Measurements from ENCODE around the gene IFT20. TPM values are rescaled to one million over a fixed set of nuclear protein-coding genes. Genes with fewer than 3 reads are reported as not detected.

Gene IFT20
- total and polyA plus RNA-seq, 12 donors = 8.5 to 38.2 (median 11.2) TPM

DNA sequence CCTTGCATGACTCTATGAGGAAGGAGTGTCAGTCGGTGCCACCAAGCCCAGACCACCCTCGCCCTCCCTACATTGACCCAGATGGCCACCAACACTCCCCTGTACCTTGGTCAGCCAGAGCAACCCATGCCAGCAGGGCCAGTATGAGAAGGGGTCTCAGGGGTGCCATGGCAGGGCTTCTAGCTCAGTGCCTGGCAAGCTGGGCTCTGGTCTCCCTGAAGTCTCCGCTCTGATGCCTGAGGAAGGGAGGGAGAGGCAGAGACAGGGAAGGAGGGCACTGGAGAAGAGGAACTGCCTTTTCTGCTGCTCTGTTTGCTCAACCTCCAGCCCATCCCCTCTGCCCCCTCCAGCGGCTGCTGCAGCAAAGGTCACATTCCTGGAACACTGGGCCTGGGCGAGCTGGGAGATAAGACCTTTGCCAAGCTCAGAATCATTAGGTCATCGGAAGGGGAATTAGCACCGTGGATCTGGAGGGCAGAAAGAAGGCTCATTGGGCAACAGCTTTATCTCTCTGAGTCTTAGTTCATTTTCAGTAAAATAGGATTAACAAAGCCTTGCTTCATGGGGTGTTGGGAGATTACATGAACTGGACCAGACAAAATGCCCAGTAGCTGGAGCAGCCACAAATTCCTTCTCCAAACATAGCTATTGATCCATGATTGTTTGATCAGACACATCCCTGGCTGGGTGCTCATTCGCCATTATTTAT lies 34.9 kb upstream of the IFT20 start, which contains the start of gene VTN:
TSS of gene VTN (minus strand) at position 273 of the 709 bp plus-strand sequence. CDS start at position 169, 104 bp downstream.
- TF ChIP-seq, protein P1, sequence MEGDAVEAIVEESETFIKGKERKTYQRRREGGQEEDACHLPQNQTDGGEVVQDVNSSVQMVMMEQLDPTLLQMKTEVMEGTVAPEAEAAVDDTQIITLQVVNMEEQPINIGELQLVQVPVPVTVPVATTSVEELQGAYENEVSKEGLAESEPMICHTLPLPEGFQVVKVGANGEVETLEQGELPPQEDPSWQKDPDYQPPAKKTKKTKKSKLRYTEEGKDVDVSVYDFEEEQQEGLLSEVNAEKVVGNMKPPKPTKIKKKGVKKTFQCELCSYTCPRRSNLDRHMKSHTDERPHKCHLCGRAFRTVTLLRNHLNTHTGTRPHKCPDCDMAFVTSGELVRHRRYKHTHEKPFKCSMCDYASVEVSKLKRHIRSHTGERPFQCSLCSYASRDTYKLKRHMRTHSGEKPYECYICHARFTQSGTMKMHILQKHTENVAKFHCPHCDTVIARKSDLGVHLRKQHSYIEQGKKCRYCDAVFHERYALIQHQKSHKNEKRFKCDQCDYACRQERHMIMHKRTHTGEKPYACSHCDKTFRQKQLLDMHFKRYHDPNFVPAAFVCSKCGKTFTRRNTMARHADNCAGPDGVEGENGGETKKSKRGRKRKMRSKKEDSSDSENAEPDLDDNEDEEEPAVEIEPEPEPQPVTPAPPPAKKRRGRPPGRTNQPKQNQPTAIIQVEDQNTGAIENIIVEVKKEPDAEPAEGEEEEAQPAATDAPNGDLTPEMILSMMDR (IDR thresholded peaks at IDR 0.05) = peak in 1 of 9 donors; percentile 9

DNA sequence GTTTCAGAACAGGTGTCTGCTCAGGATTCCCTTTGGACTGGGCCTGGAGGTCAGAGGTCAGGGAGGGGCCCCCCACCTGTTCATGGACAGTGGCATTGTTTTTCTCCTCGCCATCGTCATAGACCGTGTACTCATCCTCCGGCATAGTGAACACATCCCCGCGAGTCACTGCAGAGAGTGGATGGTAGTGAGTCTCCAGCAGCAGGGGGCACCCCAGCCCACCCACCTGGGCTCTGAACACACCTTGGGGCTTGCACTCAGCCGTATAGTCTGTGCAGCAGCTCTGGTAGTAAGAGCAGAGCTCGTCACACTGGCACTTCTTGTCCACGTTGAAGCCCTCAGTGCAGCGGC lies 34.4 kb upstream of the IFT20 start:
- H3K4me3 ChIP-seq = peak overlapping the region in 6 of 10 donors; percentile 3 to 29 (median 18)
- H3K27ac ChIP-seq = peak overlapping the region in 9 of 10 donors; percentile 61 to 85 (median 79)
- ATAC-seq (peak in 1 of 8 donors; percentile 4), DNase-seq (no peak)
- H3K27me3 ChIP-seq = peaks cover 0 to 22% (median 0%) of the 10 kb centered on the region in 7 donors
- intact Hi-C loops (cut with DNase I) = no loop called here
- WGBS, 2 donors = 65 to 74% methylated on average over 10 of the region's 10 CpGs
- TF ChIP-seq, protein P1 (IDR thresholded peaks at IDR 0.05) = no peak
- H3K9me3 ChIP-seq = no peaks in the 10 kb centered on the region
- H3K4me1 ChIP-seq = peaks cover 4 to 40% (median 29%) of the 10 kb centered on the region in 9 donors
- H3K36me3 ChIP-seq = peaks cover 0 to 10% (median 0%) of the 10 kb centered on the region in 9 donors

More for the DNA sequence above, 34.9 kb upstream of the IFT20 start, which contains the start of gene VTN:
- ATAC-seq = peak; percentile 14 to 74 (median 53)
- peaks cover 0 to 6% (median 0%) of the 10 kb centered on the region in 9 donors for H3K36me3 ChIP-seq
- DNase-seq = peak in 1 of 2 donors; percentile 63
- peak within 1 kb of the TSS; percentile 4 to 85 (median 79) for H3K27ac ChIP-seq
- WGBS, 2 donors = 22 to 29% methylated on average over 8 of the region's 8 CpGs
- no peaks in the 10 kb centered on the region for H3K9me3 ChIP-seq
- H3K27me3 ChIP-seq = peaks cover 0 to 22% (median 0%) of the 10 kb centered on the region in 7 donors
- intact Hi-C loops (cut with DNase I) = no loop called here
- peaks cover 4 to 40% (median 29%) of the 10 kb centered on the region in 9 donors for H3K4me1 ChIP-seq
- H3K4me3 ChIP-seq = peak within 1 kb of the TSS in 9 of 10 donors; percentile 48 to 78 (median 66)

DNA sequence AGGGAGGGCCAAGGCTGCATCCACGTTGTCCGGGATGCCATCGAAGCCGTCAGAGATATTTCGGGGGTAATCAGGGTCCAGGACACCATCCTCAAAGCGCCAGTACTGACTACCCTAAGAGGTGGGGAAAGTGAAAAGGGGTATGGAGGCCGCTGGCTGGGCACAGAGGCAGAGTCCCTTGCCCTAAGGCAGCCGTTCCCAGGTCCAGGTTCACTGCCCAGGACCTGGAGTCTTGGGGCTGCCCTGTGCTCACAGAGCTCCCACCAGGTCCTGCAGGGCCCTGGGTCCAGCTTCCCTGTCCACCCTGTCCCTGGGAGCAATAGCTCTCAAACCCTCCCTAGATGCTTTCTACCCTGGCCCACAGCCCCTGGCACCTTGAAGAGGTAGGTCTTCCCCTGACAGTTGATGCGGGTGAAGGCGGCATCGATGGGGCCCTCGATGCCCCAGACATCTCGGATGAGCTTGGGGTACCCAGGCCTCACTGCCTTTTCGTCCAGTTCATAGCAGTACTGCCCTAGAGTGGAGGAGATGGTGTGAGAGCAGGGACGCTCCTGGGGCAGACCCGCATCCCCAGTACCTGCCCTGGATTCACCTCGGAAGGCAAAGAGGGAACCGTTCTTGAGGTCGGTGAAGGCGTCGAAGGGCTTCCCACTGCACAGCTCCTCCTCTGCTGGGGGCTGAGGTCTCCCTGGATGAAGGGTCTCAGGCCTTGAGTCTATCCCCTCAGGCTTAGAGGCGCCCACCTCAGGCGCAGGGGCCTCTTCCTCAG lies 33.8 kb upstream of the IFT20 start:
- DNase-seq = no peak
- no peak for ATAC-seq
- WGBS, 2 donors = 90 to 91% methylated on average over 23 of the region's 23 CpGs
- Histone ChIP-seq H3K27me3 (peaks cover 0 to 22% (median 0%) of the 10 kb centered on the region in 7 donors), H3K4me1 (peaks cover 4 to 40% (median 29%) of the 10 kb centered on the region in 9 donors), H3K36me3 (peaks cover 0 to 15% (median 3%) of the 10 kb centered on the region in 9 donors), H3K27ac (peak overlapping the region in 6 of 10 donors; percentile 26 to 85 (median 79)), H3K4me3 (peak overlapping the region in 1 of 10 donors; percentile 14), H3K9me3 (no peaks in the 10 kb centered on the region)
- intact Hi-C loops (cut with DNase I) = no loop called here
- TF ChIP-seq, protein P1 (IDR thresholded peaks at IDR 0.05) = no peak

DNA sequence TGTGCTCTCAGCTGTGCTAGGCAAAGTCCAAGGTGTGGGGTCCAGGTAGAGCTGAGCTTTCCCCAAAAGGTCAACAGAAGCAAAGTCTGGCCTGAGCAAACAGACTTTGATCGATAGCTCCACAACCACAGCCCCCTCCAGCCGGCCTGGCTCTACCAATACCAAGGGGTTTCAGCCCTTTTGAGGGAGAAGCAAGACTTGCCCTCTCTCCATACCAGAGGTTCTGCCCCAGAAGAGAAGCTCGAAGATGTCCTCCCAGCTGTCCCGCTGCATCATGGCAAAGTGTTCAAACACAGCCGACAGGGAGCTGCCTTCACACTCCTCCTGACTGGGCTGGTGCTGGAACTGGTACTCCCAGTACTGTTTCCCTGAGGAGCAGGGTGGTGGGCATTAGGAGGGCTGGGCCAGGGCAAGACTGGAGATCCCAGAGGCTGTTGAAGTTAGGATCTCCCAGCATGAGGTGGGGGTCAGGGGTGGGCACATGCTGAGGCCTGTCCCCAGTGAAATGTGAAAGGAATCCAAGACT lies 33.1 kb upstream of the IFT20 start:
- DNase-seq (no peak), ATAC-seq (no peak)
- Histone ChIP-seq H3K9me3 (no peaks in the 10 kb centered on the region), H3K4me1 (peaks cover 4 to 37% (median 28%) of the 10 kb centered on the region in 9 donors), H3K36me3 (peaks cover 0 to 23% (median 6%) of the 10 kb centered on the region in 9 donors), H3K27ac (no peak overlapping the region), H3K4me3 (no peak overlapping the region), H3K27me3 (peaks cover 0 to 18% (median 0%) of the 10 kb centered on the region in 7 donors)
- 85 to 88% methylated on average over 5 of the region's 5 CpGs for WGBS, 2 donors
- TF ChIP-seq, protein P1 (IDR thresholded peaks at IDR 0.05) = no peak
- intact Hi-C loops (cut with DNase I) = no loop called here
